GM13977 (cell line): ENCODE data around the gene CTSH.

Experiments used
- DNase-seq: peaks from one replicate; pipeline ENCODE4 v3.0.0; 2012; ENCODE audit warnings: low spot score
- CTCF ChIP-seq: IDR thresholded peaks from 2 replicates; pipeline ENCODE4 v1.5.1; 2012; ENCODE audit warnings: mild to moderate bottlenecking, control low read depth; ENCODE audit not compliant: insufficient read depth; ENCODE audit errors: extremely low read depth, missing control alignments
- in situ Hi-C: fragments of 300-500 bp; cut with MboI; formaldehyde crosslinking; loops from one replicate; pipeline ENCODE4 v1.12.0; 2022; ENCODE audit warnings: low sequenced_read_pairs, low pct_unique_long_range_greater_than_20kb, mixed read lengths, inconsistent platforms; ENCODE audit not compliant: unreplicated experiment

The CTSH gene

GRCh38 chr15:78983146-78983918 is 38.5 kb upstream of the CTSH start:
- in situ Hi-C loops, result loop anchor here (10.0 kb wide), 1 partner anchor 69 kb away; no protein-coding TSS in a partner anchor
- no peak for DNase-seq
- TF ChIP-seq CTCF, result no peak

GRCh38 chr15:78982736-78983135 is 37.9 kb upstream of the CTSH start:
- no peak for DNase-seq
- no peak for TF ChIP-seq CTCF
- in situ Hi-C loops, result loop anchor here (10.0 kb wide), 1 partner anchor 68 kb away; no protein-coding TSS in a partner anchor

- DNase-seq, result no peak
- in situ Hi-C loops, result loop anchor here (10.0 kb wide), 1 partner anchor 67 kb away; no protein-coding TSS in a partner anchor
These were observed 36.9 kb upstream of the CTSH start for GRCh38 chr15:78981532-78982313.

DNA sequence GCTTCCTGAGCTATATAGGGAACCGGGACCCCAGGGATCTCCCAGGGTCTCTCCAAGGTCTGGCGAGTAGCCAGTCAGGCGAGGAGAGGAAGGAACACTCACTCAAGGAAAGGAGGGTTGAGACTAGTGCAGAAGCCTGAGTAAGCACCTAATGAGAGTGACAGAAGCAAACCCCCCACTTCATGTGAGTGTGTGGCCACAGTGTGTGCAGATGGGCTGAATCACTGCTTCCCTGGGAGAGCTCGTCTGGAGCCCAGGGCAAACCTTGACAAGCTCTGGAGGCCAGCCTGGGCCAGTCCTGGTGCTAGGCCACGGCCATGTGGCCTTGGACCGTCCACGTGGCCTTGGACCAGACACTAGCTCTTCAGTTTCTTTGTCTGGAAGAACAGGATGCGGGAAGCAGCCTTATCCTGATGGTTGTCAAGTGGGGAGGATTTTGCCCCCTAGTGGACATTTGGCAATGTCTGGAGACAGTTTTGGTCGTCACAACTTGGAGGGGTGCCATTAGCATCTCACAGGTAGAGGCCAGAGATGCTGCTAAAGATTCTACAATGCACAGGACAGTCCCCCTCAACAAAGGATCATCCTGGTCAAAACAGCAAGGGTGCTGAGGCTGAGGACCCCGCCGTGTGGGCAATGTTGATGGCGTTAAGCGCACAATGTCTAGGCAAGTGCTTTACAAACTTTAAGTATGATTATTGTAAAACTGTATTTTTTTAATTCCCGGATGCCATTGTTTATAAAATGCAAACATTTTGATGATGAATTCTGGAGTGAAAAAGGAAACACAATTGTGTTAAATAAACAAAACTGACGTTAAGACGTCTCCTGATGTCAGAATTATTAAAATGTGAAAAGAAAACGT is 34.8 kb upstream of the CTSH start:
- TF ChIP-seq CTCF, result peak; percentile 72
- in situ Hi-C loops, result loop anchor here (10.0 kb wide), 1 partner anchor 65 kb away; no protein-coding TSS in a partner anchor
- peak; percentile 65 for DNase-seq

More at GRCh38 chr15:78981532-78982313, 36.9 kb upstream of the CTSH start:
- no peak for TF ChIP-seq CTCF

DNA sequence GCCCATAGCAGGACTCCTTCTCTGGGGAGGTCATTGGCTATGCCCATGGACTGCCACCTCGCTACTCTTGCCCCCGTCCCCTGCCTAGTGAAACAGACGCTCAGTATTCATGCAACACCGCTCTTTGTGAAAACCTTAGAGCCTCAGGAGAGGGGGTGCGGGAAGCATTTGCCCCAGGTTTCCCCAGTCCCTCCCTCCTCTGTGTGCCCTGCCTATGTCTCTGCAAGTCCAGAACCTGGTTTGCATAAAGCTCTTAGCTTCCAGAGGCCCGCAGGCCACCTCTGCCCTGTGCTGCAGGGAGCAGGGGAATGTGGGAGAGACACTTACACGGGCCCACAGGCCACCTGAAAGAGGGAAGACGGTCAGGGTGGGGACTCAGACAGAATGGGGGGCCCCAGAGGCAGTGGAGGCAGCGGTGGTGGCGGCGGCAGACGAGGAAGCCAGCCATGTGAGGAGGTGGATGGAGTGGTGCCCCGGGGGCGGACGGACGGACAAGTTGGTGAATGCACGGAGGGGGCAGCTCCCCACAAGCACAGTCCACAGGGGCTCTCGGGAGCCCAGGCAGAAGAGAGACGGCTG is 33.8 kb upstream of the CTSH start:
- in situ Hi-C loops, result no loop called here
- no peak for TF ChIP-seq CTCF
- no peak for DNase-seq
